HG02610 (cell line): ENCODE data around the gene MYO1D.

Experiments
- ATAC-seq: cut with Tn5 transposase; IDR thresholded peaks from one replicate; pipeline ENCODE4 v1.9.1; 2021; ENCODE audit warnings: mild to moderate bottlenecking, moderate library complexity; ENCODE audit not compliant: unreplicated experiment

MYO1D gene

DNA sequence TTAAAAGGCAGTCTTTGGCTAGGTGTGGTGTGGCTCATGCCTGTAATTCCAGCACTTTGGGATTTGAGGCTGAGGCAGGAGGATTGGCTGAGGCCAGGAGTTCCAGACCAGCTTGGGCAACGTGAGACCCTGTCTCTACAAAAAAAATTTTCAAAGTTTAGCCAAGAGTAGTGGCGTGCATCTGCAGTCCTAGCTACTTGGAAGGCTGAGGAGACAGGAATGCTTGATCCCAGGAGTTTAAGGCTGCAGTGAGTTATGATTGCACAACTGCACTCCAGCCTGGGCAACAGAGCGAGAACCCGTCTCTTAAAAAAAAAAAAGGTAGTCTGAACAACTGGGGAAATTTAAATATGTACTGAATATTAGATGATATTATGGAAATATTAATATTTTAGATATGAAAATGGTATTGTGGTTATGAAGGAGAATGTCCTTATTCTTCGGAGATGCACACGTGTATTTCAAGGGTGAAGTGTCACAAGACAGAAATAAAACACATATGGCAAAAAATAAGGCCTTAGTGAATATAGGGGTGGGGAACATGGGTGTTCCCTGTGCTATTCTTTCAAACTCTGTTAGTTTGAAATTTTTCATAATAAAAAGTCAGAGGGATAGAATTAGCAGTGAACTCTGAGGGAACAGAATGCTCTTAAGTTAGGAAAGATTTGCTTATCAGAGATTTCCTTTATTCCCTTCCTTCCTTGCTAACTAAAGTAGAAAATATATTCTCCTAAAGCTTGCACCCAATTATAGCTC lies 245.4 kb downstream of the MYO1D start:
- no peak for ATAC-seq

DNA sequence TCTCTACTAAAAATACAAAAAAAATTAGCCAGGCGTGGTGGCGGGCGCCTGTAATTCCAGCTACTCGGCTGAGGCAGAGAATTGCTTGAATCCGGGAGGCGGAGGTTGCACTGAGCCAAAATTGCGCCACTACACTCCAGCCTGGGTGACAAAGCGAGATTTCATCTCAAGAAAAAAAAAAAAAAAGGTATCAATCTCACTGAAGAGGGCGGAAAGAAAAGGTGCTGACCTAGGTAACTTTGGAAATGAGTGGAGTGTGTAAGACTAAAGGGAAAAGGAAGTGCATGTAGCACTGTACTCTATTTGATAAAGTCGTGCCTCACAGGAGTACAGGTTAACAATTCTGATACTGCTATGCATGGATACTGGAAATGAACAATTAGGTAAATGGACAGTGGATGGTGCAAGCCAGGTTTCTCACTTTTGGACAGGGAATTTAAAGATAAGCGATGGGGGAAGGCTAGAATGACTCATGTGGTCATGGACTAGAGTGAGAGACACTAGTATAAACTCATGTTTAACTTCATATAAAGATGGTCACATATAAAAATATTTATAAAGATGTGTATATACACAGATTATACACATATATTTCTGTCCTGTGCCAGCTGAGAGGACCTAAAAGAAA lies 247.2 kb downstream of the MYO1D start:
- no peak for ATAC-seq

DNA sequence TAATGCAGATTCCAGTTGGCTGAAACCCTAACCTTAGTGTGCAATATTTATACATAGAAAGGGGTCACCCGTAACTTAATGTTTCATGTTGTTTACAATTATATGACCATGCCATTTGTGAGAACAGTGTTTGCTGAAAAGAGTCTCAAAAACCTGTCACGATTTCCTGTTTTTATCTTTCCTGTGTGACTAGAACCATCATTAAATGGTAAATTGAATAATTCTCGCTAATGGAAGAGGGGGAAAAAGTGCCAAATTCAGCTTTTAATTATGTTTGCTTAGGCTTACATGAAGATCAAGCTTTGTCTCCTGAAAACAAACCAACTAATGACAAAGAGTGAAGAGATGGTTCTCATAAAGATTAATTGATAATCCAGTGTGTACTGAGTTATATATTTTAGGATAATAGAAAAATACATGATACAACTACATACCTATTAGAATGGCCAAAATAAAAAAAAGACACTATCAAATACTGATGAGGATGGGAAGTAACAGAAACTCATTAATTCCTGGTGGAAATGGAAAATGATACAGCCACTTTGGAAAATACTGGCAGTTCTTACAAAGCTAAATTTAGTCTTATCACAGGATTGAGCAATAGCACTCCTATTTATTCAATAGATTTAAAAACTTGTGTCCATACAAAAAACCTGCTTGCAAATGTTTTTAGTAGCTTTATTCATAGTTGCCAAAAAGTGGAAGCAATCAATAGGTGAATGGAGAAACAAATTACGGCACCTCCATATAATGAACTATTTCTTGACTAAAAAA lies 248.5 kb downstream of the MYO1D start:
- no peak for ATAC-seq

DNA sequence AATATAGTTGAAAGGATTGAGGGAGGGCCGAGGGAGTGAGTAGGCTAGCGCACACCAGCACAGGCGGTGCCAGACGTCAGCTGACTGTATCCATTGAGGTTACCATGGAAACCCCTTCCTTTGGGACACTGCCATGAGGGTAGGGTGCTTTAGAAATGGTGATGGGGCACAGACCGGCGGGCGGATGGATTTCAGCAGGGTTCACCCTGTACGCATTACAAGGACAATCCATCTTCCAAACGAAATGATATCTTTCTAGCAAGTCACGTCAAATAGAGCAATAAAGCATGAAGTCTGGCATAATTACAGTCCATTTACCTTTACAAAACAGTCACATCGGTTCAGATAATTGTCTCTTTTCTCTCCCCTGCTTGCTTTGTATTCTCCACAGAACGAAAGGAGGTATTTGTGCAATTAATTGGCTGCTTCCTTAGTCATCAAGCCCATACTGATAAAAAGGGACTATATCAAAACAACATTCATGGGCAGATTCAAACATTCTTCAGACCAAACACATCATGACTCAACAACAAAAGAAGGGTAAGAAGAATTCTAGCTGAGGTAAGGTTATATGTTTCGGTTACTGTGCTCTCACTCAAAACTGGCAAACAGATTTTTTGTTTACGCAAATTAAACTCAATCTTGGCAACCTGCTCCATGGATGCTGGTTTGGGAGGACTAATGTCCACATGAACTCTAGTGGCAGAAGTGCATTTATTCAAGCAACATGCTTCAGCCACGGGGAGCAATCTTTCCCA lies 249.5 kb downstream of the MYO1D start:
- no peak for ATAC-seq

DNA sequence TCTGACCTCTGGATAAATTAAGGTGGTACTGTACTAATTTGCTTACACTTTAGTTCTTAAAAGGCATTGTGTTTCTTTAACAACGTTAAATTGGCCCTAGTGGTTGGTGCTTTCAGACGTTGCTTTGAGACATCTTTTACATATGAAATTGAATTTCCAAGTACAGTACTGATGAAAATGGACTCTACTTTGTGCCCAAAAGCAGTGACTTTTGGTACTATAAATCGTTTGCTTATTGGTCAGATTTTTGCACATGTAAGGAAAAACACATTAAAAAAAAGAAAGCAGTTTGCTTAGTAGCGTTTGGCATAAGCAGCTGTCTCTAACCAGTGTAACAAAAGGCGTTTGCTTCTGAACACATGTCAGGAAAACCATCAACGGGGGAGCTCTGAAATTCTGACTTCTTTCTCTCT lies 250.5 kb downstream of the MYO1D start:
- no peak for ATAC-seq

DNA sequence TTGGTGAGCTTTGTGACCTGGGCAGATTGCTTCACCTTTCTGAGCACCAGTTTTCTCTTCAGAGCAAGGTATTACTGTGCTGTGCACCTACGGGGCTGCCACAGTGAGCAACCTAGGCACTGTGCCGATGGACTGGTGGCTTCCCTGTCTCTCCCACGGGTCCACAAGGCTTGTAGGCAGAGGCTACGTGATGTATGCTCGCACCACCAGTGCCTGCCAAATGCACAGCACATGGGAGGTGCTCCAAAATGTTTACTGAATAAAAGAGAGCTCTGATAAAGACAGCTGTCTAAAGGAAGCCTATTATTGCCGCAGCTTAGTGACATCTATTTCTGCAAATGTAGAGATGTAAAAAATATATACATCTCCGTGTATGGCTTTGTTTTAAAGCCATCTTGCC lies 251.0 kb downstream of the MYO1D start:
- no peak for ATAC-seq

DNA sequence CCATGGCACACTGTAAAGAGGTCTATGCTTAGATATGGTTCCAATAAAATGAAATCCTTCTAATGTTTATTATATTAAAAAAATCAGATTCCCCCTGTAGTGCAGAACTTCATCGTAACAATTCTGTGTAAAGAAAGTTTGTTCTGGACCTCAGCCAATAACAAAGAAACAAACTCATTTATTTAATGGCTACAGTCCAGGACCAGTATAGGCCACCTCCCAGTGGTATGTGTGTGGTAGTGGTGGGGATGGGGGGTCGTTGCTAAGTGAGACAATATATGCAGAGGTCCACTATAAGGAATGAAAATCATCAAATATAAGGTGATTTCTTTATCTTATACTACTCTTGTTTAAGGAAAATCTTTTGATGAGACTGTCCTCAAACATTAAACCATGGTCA lies 253.7 kb downstream of the MYO1D start:
- no peak for ATAC-seq

DNA sequence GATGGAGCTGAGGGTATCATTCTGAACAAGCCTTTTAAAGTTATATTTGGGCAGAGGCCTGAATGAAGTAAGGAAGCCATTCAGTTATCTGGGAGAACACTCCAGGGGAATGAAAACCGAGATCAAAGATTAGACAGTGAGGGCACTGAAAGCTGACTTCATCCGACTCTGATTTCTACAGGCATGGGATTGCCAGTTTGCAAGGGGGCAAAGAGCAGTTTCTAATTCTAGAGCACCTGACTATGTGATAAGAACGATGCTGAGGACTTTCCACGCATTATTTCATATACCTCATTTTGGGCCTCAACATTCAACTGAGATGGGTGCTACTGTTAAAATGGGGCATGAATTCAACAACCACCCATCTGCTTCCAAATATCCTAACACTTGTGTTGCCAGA lies 254.4 kb downstream of the MYO1D start:
- ATAC-seq = no peak

DNA sequence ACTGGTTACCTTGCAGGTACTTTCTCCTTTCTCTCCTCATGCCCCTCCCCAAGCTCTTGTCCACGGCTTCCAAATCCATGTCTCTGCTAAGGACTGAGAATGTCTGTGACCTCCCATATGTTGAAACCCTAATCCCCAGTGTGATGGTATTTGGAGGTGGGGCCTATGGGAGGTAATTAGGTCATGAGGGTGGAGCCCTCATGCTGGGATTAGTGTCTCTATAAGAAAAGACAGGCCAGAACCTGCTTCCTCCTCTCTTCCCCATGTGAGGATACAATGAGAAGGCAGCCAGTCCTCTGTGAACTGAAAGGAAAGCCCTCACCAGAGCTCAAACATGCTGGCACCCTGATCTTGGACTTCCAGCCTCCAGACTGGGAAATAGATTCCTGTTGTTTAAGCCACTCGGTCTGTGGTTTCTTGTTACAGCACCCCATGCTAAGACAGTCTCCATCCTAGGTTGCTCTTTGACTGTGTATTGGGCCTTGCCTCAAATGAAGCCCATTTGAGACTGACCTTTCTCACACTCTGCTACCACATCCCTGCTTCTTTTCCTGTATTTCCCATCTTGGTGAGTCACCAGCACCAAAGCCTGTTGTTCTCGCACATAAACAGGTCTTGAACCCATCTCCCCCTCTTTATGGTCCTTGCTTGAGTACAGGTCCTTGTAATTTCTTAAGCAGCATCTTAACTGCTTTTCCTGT lies 255.2 kb downstream of the MYO1D start:
- ATAC-seq = no peak

DNA sequence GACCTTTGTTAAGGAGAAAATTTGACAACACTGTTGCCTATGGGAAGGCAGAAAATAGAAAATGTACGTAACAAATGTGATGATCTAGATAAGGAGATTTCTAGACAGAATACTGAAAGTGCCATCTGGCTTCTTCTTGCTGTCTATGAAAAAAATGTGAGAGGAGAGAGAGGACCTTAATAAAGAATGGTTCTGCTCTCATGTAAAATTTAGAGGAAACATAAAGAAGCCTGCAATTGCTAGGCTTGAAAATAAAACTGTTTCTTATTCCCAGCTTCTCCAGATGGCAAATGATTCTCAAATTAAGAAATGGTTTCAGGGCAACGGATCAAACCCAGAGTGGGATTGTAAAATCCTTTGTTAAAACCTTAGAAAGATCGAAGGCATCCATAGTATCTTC lies 261.6 kb downstream of the MYO1D start:
- no peak for ATAC-seq

DNA sequence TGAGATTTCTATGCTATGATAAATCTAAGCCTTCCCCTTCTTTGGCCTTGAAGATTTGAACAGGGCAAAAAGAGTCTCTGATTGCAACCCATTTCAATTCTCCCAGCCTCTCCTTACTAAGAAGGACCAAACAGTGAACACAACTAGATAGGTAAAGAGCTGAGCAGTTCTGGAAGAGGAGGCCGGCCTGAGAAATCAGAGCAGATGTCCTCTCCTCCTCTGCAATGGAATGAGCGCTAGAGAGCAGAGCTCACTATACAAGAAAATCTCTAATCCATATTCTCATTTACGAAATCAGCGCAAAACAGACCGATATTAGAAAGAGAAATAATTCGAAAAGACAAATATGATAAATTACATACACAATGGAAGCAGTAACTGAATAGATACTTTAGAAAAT lies 266.0 kb downstream of the MYO1D start:
- ATAC-seq = no peak

DNA sequence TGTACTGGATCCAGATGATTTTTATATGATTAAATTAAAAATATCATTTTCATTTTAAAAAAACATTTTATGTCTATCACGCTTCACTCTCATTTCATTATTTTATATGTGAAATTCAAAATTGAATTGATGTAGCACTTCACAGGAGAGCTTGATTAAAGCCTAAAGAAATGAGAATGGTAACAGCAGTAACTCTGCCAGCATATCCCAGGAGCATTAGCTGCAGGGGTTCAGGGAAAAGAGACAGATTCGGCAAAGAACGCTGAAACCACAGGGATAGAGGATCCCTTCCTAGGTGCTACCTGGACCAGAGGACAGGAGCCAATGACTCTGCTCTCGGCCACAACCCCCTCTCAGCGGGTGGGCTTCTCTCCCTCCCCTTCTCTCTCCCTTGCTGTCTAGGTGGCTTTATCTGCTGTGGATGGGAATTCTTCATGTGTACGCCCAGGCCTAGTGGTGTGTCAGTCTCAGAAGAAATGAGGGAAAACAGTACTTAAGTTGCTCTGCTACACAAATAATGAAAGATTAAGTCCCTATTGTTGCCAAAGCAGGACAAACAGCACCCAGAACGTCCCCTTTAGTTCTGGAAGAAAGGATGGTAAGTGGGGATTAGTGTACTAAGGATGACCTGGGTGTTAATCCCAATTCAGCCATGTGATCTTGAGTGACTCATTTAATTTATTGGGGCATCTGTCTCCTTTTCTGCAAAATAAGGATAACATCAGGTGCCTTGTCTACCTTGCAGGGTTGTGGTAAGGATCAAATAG lies 266.9 kb downstream of the MYO1D start:
- ATAC-seq = no peak

DNA sequence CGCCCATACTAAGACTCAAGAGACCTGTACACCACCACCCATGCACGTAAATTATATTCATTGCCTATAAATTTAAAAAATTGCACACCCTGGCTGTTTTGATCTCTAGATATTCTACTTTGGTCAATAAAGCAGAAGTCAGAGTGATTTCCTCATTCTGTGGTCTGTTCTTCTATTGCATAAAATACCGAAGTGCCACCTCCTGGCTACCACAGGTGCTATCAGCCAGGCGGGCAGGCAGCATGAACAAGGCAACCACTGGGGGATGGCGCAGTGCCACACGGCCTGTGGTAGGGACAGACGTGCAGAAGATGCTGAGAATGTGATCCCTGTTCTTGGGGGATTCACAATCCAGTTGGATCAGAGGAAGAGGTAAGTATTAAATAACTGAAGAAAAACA lies 267.8 kb downstream of the MYO1D start:
- ATAC-seq = no peak

DNA sequence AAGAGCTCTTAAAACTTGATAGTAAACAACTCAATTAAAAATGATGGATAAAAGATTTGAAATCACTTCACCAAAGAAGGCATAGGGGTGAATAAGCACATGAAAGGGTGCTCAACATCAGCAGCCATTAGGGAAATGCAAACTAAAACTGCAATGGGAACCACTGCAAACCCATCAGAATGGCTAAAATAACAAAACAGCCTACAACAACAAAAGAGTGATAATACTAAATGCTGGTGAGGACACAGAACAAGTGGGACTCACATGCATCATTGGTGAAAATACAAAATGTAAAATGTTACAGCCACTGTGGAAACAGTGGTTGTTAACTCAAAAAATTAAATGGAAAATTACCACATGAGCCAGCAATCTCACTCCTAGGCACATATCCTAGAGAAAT lies 268.7 kb downstream of the MYO1D start:
- ATAC-seq = no peak

DNA sequence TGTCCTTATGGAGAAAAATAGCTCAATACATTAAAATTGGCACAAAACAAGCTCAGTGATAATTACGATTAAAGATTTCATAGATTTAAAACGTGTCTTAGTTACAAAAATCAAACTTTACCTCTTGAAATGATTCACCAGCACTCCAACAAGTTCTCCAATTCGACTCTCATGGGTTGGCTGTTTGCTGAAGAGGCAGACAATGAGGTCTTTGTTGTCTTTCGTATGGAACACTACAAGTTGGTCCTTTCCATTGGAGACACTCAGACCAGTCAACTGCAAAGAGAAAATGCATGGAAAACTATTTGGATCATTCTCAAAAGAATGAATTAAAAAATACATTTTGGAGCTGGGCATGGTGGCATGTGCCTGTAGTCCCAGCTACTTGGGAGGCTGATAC lies 272.0 kb downstream of the MYO1D start:
- no peak for ATAC-seq

DNA sequence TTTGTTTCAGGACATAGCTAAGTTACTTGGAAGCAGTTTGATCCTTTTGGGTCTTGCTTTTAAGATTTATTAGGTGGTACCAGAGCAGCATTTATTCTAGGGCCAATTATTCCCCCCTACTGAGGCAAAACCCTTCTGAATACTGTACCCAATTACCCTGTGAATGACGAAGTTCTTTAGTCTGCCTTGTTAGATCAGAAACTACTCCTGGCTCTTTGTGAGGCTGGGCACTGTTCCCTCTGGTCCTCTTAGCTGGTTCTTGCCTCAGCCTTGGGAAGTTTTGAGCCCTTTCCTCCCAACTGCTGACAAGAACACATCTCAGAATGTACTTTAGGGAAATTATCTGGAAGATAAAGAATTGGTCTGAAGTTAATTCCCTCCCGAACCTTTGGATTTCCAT lies 274.5 kb downstream of the MYO1D start:
- ATAC-seq = no peak

DNA sequence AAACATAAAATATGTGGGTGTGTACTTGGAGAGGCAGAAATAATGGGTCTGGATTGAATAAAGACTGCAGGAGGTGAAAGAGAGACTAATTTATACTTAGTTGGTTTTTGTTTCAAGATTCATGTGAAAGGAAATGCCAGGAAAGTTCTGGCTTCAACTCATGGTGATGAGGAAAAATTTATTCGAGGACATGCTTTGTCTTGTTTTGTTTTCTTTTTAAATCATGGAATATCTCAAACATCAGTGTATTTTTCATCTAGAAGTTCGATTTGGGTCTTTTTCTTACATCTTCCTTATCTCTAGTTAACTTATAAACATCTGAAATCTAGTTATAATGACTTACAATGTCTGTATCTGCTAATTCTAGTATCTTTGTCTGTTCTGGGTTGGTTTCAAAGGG lies 275.1 kb downstream of the MYO1D start:
- no peak for ATAC-seq

DNA sequence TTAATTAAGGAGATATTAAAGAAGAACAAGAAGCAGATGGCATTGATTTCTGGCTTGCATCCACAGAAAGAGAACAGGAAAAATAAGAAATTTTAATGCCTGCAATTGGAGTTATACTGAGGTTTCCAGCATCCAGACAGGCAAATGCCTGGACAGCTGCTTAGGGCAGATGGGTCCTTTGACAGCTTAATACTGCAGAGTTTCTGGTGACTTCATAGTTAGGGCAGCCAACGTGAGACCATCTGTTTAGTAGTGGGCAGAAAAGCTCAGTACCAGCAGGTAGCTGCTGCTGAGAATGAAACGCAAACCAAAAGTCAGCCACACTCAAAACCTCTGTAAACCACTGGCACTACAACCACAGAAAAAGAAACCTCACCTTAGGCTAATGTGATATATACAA lies 280.3 kb downstream of the MYO1D start:
- no peak for ATAC-seq

DNA sequence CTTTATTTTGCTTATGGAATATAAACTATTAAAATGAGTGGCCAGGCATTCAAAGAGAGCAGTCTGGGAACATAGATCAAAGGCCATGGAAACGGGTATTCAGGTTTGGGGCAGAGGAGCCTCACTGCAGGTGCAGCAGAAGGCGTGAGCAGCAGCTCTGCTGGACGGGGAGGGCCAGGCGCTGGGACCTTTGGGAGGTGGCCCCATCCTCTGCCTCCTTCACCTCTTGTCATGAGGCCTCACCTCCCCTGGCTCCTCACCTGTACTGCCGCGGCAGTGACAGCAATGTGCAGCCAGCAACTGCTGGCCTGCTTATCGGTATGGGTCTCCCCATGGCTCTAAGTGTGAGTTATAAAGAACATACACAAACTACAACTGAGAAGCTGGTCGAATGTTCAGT lies 280.7 kb downstream of the MYO1D start:
- no peak for ATAC-seq

DNA sequence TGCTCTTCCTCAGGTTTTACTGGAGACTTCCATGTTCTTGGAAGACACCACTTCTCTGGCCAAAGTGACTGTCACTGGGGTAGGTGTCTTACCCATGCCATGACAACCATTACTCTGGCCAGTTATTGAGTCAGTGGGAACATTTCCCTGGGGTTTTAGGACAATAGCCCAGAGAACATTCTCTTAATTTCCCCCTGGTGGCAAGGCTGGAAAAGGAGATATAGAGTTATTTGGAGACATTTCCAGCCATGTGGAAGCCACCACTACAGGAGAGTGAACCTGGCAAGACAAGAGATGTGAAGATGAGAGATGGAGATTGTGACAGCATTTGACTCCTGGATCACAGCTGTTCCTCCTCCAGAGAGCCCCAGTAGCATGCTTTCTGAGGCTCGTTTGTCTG lies 283.9 kb downstream of the MYO1D start:
- no peak for ATAC-seq
